K562 (cell line): ENCODE measurements around the gene NME4. TPM values are rescaled to one million over a fixed set of nuclear protein-coding genes. Genes with fewer than 3 reads are reported as not detected.

ENCODE experiments used
- DACH1 ChIP-seq: fragments of 450-650 bp; IDR thresholded peaks from 2 replicates; pipeline ENCODE4 v1.6.1; 2018; ENCODE audit not compliant: partially characterized antibody
- EHMT2 ChIP-seq: fragments of 450-650 bp; IDR thresholded peaks from 2 replicates; pipeline ENCODE4 v1.6.1; 2018; ENCODE audit warnings: antibody characterized with exemption
- HDAC2 ChIP-seq: fragments of 450-650 bp; IDR thresholded peaks from 2 replicates; pipeline ENCODE4 v1.6.1; 2016; ENCODE audit warnings: mild to moderate bottlenecking
- MCM7 ChIP-seq, 2 experiments: fragments of 450-650 bp; IDR thresholded peaks; 2 replicates each; pipeline ENCODE4 v1.6.1; 2016 to 2018
- NCOR1 ChIP-seq: fragments of 450-650 bp; IDR thresholded peaks from 2 replicates; pipeline ENCODE4 v1.6.1; 2016; ENCODE audit warnings: mild to moderate bottlenecking, moderate library complexity
- PRPF4 ChIP-seq: fragments of 200-400 bp; formaldehyde crosslinking; IDR thresholded peaks from one replicate; pipeline ENCODE4 v1.6.1; 2017; ENCODE audit warnings: low read length, low read depth, mild to moderate bottlenecking; ENCODE audit not compliant: insufficient read depth, poor library complexity, severe bottlenecking
- SPI1 ChIP-seq: IDR thresholded peaks from 2 replicates; pipeline ENCODE4 v1.6.1; 2011; ENCODE audit warnings: low read depth, low read length, control low read depth, borderline replicate concordance
- SRSF3 ChIP-seq: fragments of 200-400 bp; formaldehyde crosslinking; IDR thresholded peaks from 2 replicates; pipeline ENCODE4 v1.6.1; 2016; ENCODE audit warnings: mild to moderate bottlenecking, low read length, moderate library complexity; ENCODE audit not compliant: insufficient read depth
- SUPT5H ChIP-seq: fragments of 450-650 bp; IDR thresholded peaks from 2 replicates; pipeline ENCODE4 v1.6.1; 2016
- THAP12 ChIP-seq: fragments of 250-450 bp; sonication (Bioruptor Pico); IDR thresholded peaks from 2 replicates; pipeline ENCODE4 v1.9.0; 2021; ENCODE audit warnings: mild to moderate bottlenecking, inconsistent platforms
- WHSC1 ChIP-seq: IDR thresholded peaks from one replicate; pipeline ENCODE4 v1.6.1; 2012; ENCODE audit warnings: low read length, control low read depth, inconsistent platforms
- YBX1 ChIP-seq: fragments of 450-650 bp; IDR thresholded peaks from 2 replicates; pipeline ENCODE4 v1.7.1; 2016; ENCODE audit warnings: mild to moderate bottlenecking
- ZBED1 ChIP-seq: IDR thresholded peaks from 2 replicates; pipeline ENCODE4 v1.6.1; 2014
- ZBTB1 ChIP-seq: sonication (generic); formaldehyde crosslinking; IDR thresholded peaks from 2 replicates; pipeline ENCODE4 v1.8.1; 2023; ENCODE audit warnings: missing genetic modification reagents, low read depth, mild to moderate bottlenecking, borderline replicate concordance
- ZBTB8A ChIP-seq: fragments of 450-650 bp; IDR thresholded peaks from 2 replicates; pipeline ENCODE4 v1.6.1; 2018; ENCODE audit warnings: mild to moderate bottlenecking, moderate library complexity; ENCODE audit not compliant: partially characterized antibody
- ZNF24 ChIP-seq: fragments of 450-650 bp; IDR thresholded peaks from 2 replicates; pipeline ENCODE4 v1.6.1; 2016
- ZNF354B ChIP-seq: fragments of 250-450 bp; sonication (Bioruptor Pico); IDR thresholded peaks from 2 replicates; pipeline ENCODE4 v1.4.0; 2020
- ZNF583 ChIP-seq: fragments of 250-450 bp; sonication (Bioruptor Pico); IDR thresholded peaks from 2 replicates; pipeline ENCODE4 v1.4.0; 2020
- ZNF717 ChIP-seq: fragments of 250-450 bp; sonication (Bioruptor Pico); IDR thresholded peaks from 2 replicates; pipeline ENCODE4 v1.5.0; 2021
- polyA plus RNA-seq, 8 experiments: library from polyadenylated mRNA; depleted of rRNA in 4 of 8; stranded (reverse) in 5 of 8; unstranded in 3 of 8; fragments of >200 nt; fragmentation: Nextera tagmentation in 2 of 8; fragmentation: Illumina TruSeq in 1 of 8; extraction: Ambion mirVana in 2 of 8; extraction: Trizol in 1 of 8; gene quantifications; 2 replicates each; pipeline versions ENCODE4 v1.2.1 to v1.2.3, GENCODE V29; 2011 to 2014; ENCODE audit warnings: inconsistent platforms in 1 of 8, missing spikeins in 1 of 8
- total RNA-seq, 7 experiments: library from RNA; depleted of rRNA in 6 of 7; stranded (reverse); fragments of >200 nt in 6 of 7; fragmentation: Illumina TruSeq in 2 of 7; extraction: Trizol in 2 of 7; gene quantifications; 2 replicates each; pipeline versions ENCODE4 v1.2.1 to v1.2.3, GENCODE V29; 2011 to 2021; ENCODE audit warnings: low replicate concordance in 1 of 7
- TF ChIP-seq, protein P1 (sequence below): fragments of 450-650 bp; IDR thresholded peaks from 2 replicates; pipeline ENCODE4 v1.7.0; 2016; ENCODE audit warnings: borderline replicate concordance
- TF ChIP-seq, protein P2 (sequence below): IDR thresholded peaks from 3 replicates; pipeline ENCODE4 v1.6.1; 2011; ENCODE audit warnings: borderline replicate concordance, mild to moderate bottlenecking, moderate library complexity; ENCODE audit not compliant: insufficient read length; ENCODE audit errors: extremely low read depth
- TF ChIP-seq, protein P3 (sequence below): fragments of 450-650 bp; IDR thresholded peaks from 2 replicates; pipeline ENCODE4 v1.6.1; 2016; ENCODE audit warnings: missing biosample characterization, missing genetic modification characterization

Gene NME4
- total and polyA plus RNA-seq, 9 of the 15 experiments (the other 6 are each of a cell fraction or from before 2014, with no cell fraction given) = 15.4 to 264 (median 139) TPM

DNA sequence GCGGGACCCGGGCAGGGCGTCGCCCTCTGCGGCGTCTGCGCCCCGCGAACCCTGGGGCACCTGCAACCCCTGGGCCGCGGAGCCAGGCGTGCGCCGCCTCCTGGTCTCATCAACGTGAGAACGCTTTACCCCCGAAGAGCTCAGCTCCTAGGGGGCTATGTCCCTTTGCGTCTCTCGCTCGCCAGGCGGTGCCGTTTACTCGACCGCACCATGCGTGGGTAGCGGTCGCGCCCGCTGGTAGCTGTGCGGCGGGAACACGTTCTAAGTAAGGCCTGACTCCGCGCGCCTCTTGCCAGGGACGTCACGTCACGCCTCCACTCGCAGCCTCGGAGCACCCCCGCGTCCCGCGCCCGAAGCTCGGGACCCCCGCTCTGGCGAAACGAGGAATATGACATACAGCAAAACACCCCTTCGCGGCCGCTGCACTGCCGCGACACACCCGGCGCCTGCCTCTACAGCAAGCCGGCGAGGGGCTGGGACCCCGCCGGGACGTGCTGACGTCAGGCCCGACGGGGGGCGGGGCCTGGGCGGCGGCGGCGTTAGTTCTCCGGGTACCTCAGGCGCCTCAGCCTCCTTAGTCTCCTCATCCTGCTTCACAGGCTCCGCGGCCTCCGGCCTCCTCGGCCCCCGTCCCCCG lies 28.2 kb downstream of the NME4 start, which contains the start of gene RAB11FIP3 (continued):
- TF ChIP-seq ZBED1 = no peak
- peak; percentile 70; the same call in 1 of the 2 replicates for TF ChIP-seq ZNF583 (CRISPR knock-in tag)
- peak; percentile 77 for TF ChIP-seq SUPT5H
- no peak for TF ChIP-seq ZNF354B (CRISPR knock-in tag)
- no peak for TF ChIP-seq ZBTB8A
- no peak for TF ChIP-seq NCOR1
- TF ChIP-seq HDAC2 = no peak
- TF ChIP-seq SRSF3 = no peak
- no peak for TF ChIP-seq SPI1
- TF ChIP-seq ZNF24 = no peak
- peak; percentile 69; the same call in 1 of the 2 replicates for TF ChIP-seq ZBTB1
- TF ChIP-seq, protein P1, sequence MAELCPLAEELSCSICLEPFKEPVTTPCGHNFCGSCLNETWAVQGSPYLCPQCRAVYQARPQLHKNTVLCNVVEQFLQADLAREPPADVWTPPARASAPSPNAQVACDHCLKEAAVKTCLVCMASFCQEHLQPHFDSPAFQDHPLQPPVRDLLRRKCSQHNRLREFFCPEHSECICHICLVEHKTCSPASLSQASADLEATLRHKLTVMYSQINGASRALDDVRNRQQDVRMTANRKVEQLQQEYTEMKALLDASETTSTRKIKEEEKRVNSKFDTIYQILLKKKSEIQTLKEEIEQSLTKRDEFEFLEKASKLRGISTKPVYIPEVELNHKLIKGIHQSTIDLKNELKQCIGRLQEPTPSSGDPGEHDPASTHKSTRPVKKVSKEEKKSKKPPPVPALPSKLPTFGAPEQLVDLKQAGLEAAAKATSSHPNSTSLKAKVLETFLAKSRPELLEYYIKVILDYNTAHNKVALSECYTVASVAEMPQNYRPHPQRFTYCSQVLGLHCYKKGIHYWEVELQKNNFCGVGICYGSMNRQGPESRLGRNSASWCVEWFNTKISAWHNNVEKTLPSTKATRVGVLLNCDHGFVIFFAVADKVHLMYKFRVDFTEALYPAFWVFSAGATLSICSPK = no peak
- TF ChIP-seq, protein P2, sequence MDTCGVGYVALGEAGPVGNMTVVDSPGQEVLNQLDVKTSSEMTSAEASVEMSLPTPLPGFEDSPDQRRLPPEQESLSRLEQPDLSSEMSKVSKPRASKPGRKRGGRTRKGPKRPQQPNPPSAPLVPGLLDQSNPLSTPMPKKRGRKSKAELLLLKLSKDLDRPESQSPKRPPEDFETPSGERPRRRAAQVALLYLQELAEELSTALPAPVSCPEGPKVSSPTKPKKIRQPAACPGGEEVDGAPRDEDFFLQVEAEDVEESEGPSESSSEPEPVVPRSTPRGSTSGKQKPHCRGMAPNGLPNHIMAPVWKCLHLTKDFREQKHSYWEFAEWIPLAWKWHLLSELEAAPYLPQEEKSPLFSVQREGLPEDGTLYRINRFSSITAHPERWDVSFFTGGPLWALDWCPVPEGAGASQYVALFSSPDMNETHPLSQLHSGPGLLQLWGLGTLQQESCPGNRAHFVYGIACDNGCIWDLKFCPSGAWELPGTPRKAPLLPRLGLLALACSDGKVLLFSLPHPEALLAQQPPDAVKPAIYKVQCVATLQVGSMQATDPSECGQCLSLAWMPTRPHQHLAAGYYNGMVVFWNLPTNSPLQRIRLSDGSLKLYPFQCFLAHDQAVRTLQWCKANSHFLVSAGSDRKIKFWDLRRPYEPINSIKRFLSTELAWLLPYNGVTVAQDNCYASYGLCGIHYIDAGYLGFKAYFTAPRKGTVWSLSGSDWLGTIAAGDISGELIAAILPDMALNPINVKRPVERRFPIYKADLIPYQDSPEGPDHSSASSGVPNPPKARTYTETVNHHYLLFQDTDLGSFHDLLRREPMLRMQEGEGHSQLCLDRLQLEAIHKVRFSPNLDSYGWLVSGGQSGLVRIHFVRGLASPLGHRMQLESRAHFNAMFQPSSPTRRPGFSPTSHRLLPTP = no peak
- no peak for TF ChIP-seq MCM7 (IDR thresholded peaks at IDR 0.05)
- TF ChIP-seq, protein P3, sequence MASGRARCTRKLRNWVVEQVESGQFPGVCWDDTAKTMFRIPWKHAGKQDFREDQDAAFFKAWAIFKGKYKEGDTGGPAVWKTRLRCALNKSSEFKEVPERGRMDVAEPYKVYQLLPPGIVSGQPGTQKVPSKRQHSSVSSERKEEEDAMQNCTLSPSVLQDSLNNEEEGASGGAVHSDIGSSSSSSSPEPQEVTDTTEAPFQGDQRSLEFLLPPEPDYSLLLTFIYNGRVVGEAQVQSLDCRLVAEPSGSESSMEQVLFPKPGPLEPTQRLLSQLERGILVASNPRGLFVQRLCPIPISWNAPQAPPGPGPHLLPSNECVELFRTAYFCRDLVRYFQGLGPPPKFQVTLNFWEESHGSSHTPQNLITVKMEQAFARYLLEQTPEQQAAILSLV (tag) = no peak
- no peak for TF ChIP-seq PRPF4
- no peak; the same call in 1 of the 2 replicates for TF ChIP-seq THAP12
- no peak for TF ChIP-seq EHMT2
- no peak for TF ChIP-seq WHSC1
- no peak for TF ChIP-seq DACH1
- no peak for TF ChIP-seq ZNF717 (CRISPR knock-in tag)
- TF ChIP-seq YBX1 = no peak
